ENCODE results near the gene TTC28.
"Not testable (repeated sequence)": the region's sequence is repeated elsewhere in the genome, so short reads cannot be mapped to it uniquely, and the experiment has no call there.

TTC28 gene

GRCh38 chr22:28074526-28074925 is 605.1 kb downstream of the TTC28 start:
- DNase-seq, result no peak

GRCh38 chr22:28072066-28072465 is 607.6 kb downstream of the TTC28 start:
- DNase-seq, result no peak

GRCh38 chr22:28068826-28069225 is 610.8 kb downstream of the TTC28 start:
- no peak for DNase-seq

GRCh38 chr22:28064920-28065319 is 614.7 kb downstream of the TTC28 start:
- no peak for DNase-seq

- DNase-seq, result no peak
Measured at GRCh38 chr22:28063656-28064055, 616.0 kb downstream of the TTC28 start.

GRCh38 chr22:28060594-28060993 is 619.0 kb downstream of the TTC28 start:
- DNase-seq, result not testable (repeated sequence)

- DNase-seq, result no peak
Measured at GRCh38 chr22:28058036-28058435, 621.6 kb downstream of the TTC28 start.

- DNase-seq, result no peak
Measured at GRCh38 chr22:28054819-28055208, 624.8 kb downstream of the TTC28 start.

- no peak for DNase-seq
Measured at GRCh38 chr22:28053896-28054818, 625.5 kb downstream of the TTC28 start.

- no peak for DNase-seq
Measured at GRCh38 chr22:28052825-28053269, 626.8 kb downstream of the TTC28 start.

- peak; percentile 33 to 36 for DNase-seq
Measured at GRCh38 chr22:28051787-28052356, 627.8 kb downstream of the TTC28 start.

- DNase-seq, result no peak
Measured at GRCh38 chr22:28051091-28051786, 628.4 kb downstream of the TTC28 start.

GRCh38 chr22:28048529-28048928 is 631.1 kb downstream of the TTC28 start:
- no peak for DNase-seq

- no peak for DNase-seq
Measured at GRCh38 chr22:28047740-28048139, 631.9 kb downstream of the TTC28 start.

- no peak for DNase-seq
Measured at GRCh38 chr22:28046100-28046499, 633.5 kb downstream of the TTC28 start.

- no peak for DNase-seq
Measured at GRCh38 chr22:28044546-28045173, 635.0 kb downstream of the TTC28 start.

GRCh38 chr22:28043266-28043665 is 636.4 kb downstream of the TTC28 start:
- DNase-seq, result no peak

- no peak for DNase-seq
Measured at GRCh38 chr22:28034760-28035401, 644.8 kb downstream of the TTC28 start.

GRCh38 chr22:28034145-28034759 is 645.4 kb downstream of the TTC28 start:
- DNase-seq, result no peak

GRCh38 chr22:28032861-28033260 is 646.8 kb downstream of the TTC28 start:
- DNase-seq, result no peak

GRCh38 chr22:28031383-28031922 is 648.2 kb downstream of the TTC28 start:
- no peak for DNase-seq

- no peak for DNase-seq
Measured at GRCh38 chr22:28030473-28030872, 649.2 kb downstream of the TTC28 start.
